ENCODE data around the gene IL18R1.

- TF ChIP-seq CTCF (IDR thresholded peaks at IDR 0.05), result no peak
- no peak for TF ChIP-seq POLR2A (IDR thresholded peaks at IDR 0.05)
These were observed 9.0 kb upstream of the IL18R1 start for GRCh38 chr2:102346381-102347130.
